ENCODE data around the gene RNF187.
"Not testable (repeated sequence)": the region's sequence is repeated elsewhere in the genome, so short reads cannot be mapped to it uniquely, and the experiment has no call there.

RNF187 gene

GRCh38 chr1:228459091-228459993, 27.8 kb upstream of the RNF187 start:
- DNase-seq (ENCODE audit: extremely low read depth in 1 of 2, low read depth in 1 of 2) = no peak

GRCh38 chr1:228460821-228461220, 26.4 kb upstream of the RNF187 start:
- no peak for DNase-seq (ENCODE audit: extremely low read depth in 1 of 2, low read depth in 1 of 2)

- no peak for DNase-seq (ENCODE audit: extremely low read depth in 1 of 2, low read depth in 1 of 2)
These were observed 24.6 kb upstream of the RNF187 start for GRCh38 chr1:228462560-228462959.

GRCh38 chr1:228463009-228463558, 24.1 kb upstream of the RNF187 start:
- DNase-seq (ENCODE audit: extremely low read depth in 1 of 2, low read depth in 1 of 2) = no peak

GRCh38 chr1:228463559-228464455, 23.4 kb upstream of the RNF187 start:
- no peak for DNase-seq (ENCODE audit: extremely low read depth in 1 of 2, low read depth in 1 of 2)

GRCh38 chr1:228464487-228464983, 22.6 kb upstream of the RNF187 start:
- peak; percentile 71 to 73 for DNase-seq (ENCODE audit: extremely low read depth in 1 of 2, low read depth in 1 of 2)

GRCh38 chr1:228465141-228465540, 22.0 kb upstream of the RNF187 start:
- no peak for DNase-seq (ENCODE audit: extremely low read depth in 1 of 2, low read depth in 1 of 2)

GRCh38 chr1:228465571-228466146, 21.5 kb upstream of the RNF187 start:
- DNase-seq (ENCODE audit: extremely low read depth in 1 of 2, low read depth in 1 of 2) = no peak

- not testable (repeated sequence) for DNase-seq (ENCODE audit: extremely low read depth in 1 of 2, low read depth in 1 of 2)
These were observed 19.0 kb upstream of the RNF187 start for GRCh38 chr1:228468188-228468587.

- no peak for DNase-seq (ENCODE audit: extremely low read depth in 1 of 2, low read depth in 1 of 2)
These were observed 17.6 kb upstream of the RNF187 start for GRCh38 chr1:228469413-228470162.

- DNase-seq (ENCODE audit: extremely low read depth in 1 of 2, low read depth in 1 of 2) = no peak
These were observed 15.9 kb upstream of the RNF187 start for GRCh38 chr1:228471154-228471761.

GRCh38 chr1:228471762-228472398, 15.3 kb upstream of the RNF187 start:
- DNase-seq (ENCODE audit: extremely low read depth in 1 of 2, low read depth in 1 of 2) = no peak

GRCh38 chr1:228472655-228473054, 14.5 kb upstream of the RNF187 start:
- no peak for DNase-seq (ENCODE audit: extremely low read depth in 1 of 2, low read depth in 1 of 2)

- no peak for DNase-seq (ENCODE audit: extremely low read depth in 1 of 2, low read depth in 1 of 2)
These were observed 12.7 kb upstream of the RNF187 start for GRCh38 chr1:228474507-228474906.

GRCh38 chr1:228475812-228476211, 11.4 kb upstream of the RNF187 start:
- no peak for DNase-seq (ENCODE audit: extremely low read depth in 1 of 2, low read depth in 1 of 2)

GRCh38 chr1:228477263-228477662, 9.9 kb upstream of the RNF187 start:
- DNase-seq (ENCODE audit: extremely low read depth in 1 of 2, low read depth in 1 of 2) = no peak

GRCh38 chr1:228478326-228478725, 8.9 kb upstream of the RNF187 start:
- no peak for DNase-seq (ENCODE audit: extremely low read depth in 1 of 2, low read depth in 1 of 2)

GRCh38 chr1:228478912-228479711, 8.1 kb upstream of the RNF187 start:
- no peak for DNase-seq (ENCODE audit: extremely low read depth in 1 of 2, low read depth in 1 of 2)
